ENCODE data around the gene GAL3ST3. TPM values are rescaled to one million over a fixed set of nuclear protein-coding genes. Genes with fewer than 3 reads are reported as not detected.

The GAL3ST3 gene
- total and polyA plus RNA-seq, 2 experiments from 2014 or later, result 15.6 to 63.4 TPM

DNA sequence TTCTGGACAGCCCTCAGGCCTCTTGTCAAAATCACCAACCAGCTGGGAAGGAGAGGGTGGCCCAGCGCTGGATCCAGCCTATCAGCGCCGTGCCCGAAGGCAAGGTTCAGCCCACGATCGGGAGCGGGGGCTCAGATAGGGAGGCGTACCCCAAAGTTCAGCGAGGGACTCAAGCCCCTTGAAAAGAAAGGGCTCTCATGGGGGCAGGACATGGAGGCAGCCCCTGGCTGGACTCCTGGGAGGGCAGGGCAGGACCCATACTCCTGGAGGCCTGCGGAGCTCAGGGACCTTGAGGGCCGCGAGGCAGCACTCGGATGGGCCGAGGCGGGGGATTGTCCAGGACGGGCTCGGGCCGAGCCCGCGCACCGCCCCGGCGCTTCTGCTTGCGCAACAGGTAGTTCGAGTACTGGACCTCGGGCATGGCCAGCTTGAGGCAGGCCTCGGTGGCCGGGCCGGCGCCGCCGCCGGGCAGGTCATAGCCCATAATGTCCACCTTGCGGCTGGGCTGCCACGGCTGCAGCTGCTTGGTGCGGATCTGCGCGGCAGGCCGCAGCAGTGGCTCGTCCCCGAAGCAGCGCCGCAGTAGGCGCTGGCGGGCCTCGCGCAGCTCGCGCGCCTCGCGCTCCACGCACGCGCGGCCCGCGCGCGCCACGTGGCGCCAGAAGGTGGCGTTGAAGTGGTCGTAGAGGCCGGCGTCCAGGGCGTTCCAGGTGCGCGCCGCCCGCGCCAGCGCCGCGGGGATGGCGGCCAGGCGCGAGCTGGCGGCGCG, 6.5 kb downstream of the GAL3ST3 start:
- Mint-ChIP-seq H3K4me3 (no peak overlapping the region), H3K9me3 (peaks cover 16% of the 10 kb centered on the region), H3K4me1 (peaks cover 16% of the 10 kb centered on the region), H3K27ac (no peak overlapping the region), H3K36me3 (ENCODE audit: low read depth) (peaks cover 27% of the 10 kb centered on the region), H3K27me3 (ENCODE audit: insufficient read depth, low read depth, poor library complexity) (no peaks in the 10 kb centered on the region)
- DNase-seq (ENCODE audit: low spot score) (no peak), ATAC-seq (no peak)
- H3K27me3 ChIP-seq (ENCODE audit: insufficient read depth), result no peaks in the 10 kb centered on the region
- H3K79me2 ChIP-seq (replicated peaks; ENCODE audit: insufficient read depth), result no peaks in the 10 kb centered on the region
- H3K9me2 ChIP-seq (ENCODE audit: insufficient read depth), result no peaks in the 10 kb centered on the region
- H3K4me1 ChIP-seq (ENCODE audit: insufficient read depth), result no peaks in the 10 kb centered on the region; the same call in 1 of the 2 replicates
- H3F3A ChIP-seq (replicated peaks; ENCODE audit: low read depth), result peaks cover 7% of the 10 kb centered on the region; the same call in 1 of the 2 replicates
- no peak for TF ChIP-seq JUNB (IDR thresholded peaks at IDR 0.05; ENCODE audit: unreplicated experiment)
- no peak for TF ChIP-seq POLR2AphosphoS5 (IDR thresholded peaks at IDR 0.05; ENCODE audit: low read depth)
- TF ChIP-seq EZH2 (IDR thresholded peaks at IDR 0.05; ENCODE audit: low read depth, unreplicated experiment), result no peak
- TF ChIP-seq STAT1 (IDR thresholded peaks at IDR 0.05; ENCODE audit: unreplicated experiment), result no peak
- TF ChIP-seq, protein P1, sequence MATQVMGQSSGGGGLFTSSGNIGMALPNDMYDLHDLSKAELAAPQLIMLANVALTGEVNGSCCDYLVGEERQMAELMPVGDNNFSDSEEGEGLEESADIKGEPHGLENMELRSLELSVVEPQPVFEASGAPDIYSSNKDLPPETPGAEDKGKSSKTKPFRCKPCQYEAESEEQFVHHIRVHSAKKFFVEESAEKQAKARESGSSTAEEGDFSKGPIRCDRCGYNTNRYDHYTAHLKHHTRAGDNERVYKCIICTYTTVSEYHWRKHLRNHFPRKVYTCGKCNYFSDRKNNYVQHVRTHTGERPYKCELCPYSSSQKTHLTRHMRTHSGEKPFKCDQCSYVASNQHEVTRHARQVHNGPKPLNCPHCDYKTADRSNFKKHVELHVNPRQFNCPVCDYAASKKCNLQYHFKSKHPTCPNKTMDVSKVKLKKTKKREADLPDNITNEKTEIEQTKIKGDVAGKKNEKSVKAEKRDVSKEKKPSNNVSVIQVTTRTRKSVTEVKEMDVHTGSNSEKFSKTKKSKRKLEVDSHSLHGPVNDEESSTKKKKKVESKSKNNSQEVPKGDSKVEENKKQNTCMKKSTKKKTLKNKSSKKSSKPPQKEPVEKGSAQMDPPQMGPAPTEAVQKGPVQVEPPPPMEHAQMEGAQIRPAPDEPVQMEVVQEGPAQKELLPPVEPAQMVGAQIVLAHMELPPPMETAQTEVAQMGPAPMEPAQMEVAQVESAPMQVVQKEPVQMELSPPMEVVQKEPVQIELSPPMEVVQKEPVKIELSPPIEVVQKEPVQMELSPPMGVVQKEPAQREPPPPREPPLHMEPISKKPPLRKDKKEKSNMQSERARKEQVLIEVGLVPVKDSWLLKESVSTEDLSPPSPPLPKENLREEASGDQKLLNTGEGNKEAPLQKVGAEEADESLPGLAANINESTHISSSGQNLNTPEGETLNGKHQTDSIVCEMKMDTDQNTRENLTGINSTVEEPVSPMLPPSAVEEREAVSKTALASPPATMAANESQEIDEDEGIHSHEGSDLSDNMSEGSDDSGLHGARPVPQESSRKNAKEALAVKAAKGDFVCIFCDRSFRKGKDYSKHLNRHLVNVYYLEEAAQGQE (IDR thresholded peaks at IDR 0.05; ENCODE audit: unreplicated experiment), result no peak
- TF ChIP-seq, protein P2, sequence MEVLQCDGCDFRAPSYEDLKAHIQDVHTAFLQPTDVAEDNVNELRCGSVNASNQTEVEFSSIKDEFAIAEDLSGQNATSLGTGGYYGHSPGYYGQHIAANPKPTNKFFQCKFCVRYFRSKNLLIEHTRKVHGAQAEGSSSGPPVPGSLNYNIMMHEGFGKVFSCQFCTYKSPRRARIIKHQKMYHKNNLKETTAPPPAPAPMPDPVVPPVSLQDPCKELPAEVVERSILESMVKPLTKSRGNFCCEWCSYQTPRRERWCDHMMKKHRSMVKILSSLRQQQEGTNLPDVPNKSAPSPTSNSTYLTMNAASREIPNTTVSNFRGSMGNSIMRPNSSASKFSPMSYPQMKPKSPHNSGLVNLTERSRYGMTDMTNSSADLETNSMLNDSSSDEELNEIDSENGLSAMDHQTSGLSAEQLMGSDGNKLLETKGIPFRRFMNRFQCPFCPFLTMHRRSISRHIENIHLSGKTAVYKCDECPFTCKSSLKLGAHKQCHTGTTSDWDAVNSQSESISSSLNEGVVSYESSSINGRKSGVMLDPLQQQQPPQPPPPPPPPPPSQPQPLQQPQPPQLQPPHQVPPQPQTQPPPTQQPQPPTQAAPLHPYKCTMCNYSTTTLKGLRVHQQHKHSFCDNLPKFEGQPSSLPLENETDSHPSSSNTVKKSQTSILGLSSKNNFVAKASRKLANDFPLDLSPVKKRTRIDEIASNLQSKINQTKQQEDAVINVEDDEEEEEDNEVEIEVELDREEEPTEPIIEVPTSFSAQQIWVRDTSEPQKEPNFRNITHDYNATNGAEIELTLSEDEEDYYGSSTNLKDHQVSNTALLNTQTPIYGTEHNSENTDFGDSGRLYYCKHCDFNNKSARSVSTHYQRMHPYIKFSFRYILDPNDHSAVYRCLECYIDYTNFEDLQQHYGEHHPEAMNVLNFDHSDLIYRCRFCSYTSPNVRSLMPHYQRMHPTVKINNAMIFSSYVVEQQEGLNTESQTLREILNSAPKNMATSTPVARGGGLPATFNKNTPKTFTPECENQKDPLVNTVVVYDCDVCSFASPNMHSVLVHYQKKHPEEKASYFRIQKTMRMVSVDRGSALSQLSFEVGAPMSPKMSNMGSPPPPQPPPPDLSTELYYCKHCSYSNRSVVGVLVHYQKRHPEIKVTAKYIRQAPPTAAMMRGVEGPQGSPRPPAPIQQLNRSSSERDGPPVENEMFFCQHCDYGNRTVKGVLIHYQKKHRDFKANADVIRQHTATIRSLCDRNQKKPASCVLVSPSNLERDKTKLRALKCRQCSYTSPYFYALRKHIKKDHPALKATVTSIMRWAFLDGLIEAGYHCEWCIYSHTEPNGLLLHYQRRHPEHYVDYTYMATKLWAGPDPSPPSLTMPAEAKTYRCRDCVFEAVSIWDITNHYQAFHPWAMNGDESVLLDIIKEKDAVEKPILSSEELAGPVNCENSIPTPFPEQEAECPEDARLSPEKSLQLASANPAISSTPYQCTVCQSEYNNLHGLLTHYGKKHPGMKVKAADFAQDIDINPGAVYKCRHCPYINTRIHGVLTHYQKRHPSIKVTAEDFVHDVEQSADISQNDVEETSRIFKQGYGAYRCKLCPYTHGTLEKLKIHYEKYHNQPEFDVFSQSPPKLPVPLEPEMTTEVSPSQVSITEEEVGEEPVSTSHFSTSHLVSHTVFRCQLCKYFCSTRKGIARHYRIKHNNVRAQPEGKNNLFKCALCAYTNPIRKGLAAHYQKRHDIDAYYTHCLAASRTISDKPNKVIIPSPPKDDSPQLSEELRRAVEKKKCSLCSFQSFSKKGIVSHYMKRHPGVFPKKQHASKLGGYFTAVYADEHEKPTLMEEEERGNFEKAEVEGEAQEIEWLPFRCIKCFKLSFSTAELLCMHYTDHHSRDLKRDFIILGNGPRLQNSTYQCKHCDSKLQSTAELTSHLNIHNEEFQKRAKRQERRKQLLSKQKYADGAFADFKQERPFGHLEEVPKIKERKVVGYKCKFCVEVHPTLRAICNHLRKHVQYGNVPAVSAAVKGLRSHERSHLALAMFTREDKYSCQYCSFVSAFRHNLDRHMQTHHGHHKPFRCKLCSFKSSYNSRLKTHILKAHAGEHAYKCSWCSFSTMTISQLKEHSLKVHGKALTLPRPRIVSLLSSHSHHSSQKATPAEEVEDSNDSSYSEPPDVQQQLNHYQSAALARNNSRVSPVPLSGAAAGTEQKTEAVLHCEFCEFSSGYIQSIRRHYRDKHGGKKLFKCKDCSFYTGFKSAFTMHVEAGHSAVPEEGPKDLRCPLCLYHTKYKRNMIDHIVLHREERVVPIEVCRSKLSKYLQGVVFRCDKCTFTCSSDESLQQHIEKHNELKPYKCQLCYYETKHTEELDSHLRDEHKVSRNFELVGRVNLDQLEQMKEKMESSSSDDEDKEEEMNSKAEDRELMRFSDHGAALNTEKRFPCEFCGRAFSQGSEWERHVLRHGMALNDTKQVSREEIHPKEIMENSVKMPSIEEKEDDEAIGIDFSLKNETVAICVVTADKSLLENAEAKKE (CRISPR knock-in tag; IDR thresholded peaks at IDR 0.05), result no peak
- no peak for TF ChIP-seq CREB1 (CRISPR knock-in tag; IDR thresholded peaks at IDR 0.05; ENCODE audit: low read depth)
- no peak for TF ChIP-seq EZH2phosphoT487 (IDR thresholded peaks at IDR 0.05; ENCODE audit: unreplicated experiment)
- TF ChIP-seq ZNF114 (CRISPR knock-in tag; IDR thresholded peaks at IDR 0.05), result no peak
- TF ChIP-seq NANOG (IDR thresholded peaks at IDR 0.05; ENCODE audit: borderline replicate concordance), result no peak
- TF ChIP-seq, protein P3, sequence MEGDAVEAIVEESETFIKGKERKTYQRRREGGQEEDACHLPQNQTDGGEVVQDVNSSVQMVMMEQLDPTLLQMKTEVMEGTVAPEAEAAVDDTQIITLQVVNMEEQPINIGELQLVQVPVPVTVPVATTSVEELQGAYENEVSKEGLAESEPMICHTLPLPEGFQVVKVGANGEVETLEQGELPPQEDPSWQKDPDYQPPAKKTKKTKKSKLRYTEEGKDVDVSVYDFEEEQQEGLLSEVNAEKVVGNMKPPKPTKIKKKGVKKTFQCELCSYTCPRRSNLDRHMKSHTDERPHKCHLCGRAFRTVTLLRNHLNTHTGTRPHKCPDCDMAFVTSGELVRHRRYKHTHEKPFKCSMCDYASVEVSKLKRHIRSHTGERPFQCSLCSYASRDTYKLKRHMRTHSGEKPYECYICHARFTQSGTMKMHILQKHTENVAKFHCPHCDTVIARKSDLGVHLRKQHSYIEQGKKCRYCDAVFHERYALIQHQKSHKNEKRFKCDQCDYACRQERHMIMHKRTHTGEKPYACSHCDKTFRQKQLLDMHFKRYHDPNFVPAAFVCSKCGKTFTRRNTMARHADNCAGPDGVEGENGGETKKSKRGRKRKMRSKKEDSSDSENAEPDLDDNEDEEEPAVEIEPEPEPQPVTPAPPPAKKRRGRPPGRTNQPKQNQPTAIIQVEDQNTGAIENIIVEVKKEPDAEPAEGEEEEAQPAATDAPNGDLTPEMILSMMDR (conservative IDR thresholded peaks at IDR 0.05; ENCODE audit: low read depth in 2 of 2), result no peak
- TF ChIP-seq, protein P4, sequence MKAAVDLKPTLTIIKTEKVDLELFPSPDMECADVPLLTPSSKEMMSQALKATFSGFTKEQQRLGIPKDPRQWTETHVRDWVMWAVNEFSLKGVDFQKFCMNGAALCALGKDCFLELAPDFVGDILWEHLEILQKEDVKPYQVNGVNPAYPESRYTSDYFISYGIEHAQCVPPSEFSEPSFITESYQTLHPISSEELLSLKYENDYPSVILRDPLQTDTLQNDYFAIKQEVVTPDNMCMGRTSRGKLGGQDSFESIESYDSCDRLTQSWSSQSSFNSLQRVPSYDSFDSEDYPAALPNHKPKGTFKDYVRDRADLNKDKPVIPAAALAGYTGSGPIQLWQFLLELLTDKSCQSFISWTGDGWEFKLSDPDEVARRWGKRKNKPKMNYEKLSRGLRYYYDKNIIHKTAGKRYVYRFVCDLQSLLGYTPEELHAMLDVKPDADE (IDR thresholded peaks at IDR 0.05), result no peak
- TF ChIP-seq ZNF331 (CRISPR knock-in tag; IDR thresholded peaks at IDR 0.05; ENCODE audit: low read depth), result no peak
- H3K36me3 ChIP-seq (ENCODE audit: insufficient read depth), result no peaks in the 10 kb centered on the region
- no peak overlapping the region for H3K4me3 ChIP-seq
- no peak overlapping the region for H2AFZ ChIP-seq
- no peak overlapping the region for H3K4me2 ChIP-seq
- H3K27ac ChIP-seq (ENCODE audit: low read depth), result no peak overlapping the region
- no peaks in the 10 kb centered on the region; the same call in none of the 2 replicates for H4K20me1 ChIP-seq (replicated peaks; ENCODE audit: insufficient read depth)
